Testis (tissue), 2 donors: ENCODE results near the gene MAP1B.

Experiments
- POLR2A ChIP-seq: fragments of 450-650 bp; IDR thresholded peaks from one replicate; pipeline ENCODE4 v1.6.1; 2017; ENCODE audit warnings: antibody characterized with exemption, mild to moderate bottlenecking, moderate library complexity
- TF ChIP-seq, protein P1 (sequence below), 3 experiments: fragments of 450-650 bp in 2 of 3; fragments of 200-600 bp in 1 of 3; sonication (generic) in 1 of 3; IDR thresholded peaks; one replicate each; pipeline ENCODE4 v1.5.1; 2016 to 2019; ENCODE audit warnings: antibody characterized with exemption in 3 of 3, mild to moderate bottlenecking in 2 of 3, moderate library complexity in 1 of 3

- TF ChIP-seq, protein P1, sequence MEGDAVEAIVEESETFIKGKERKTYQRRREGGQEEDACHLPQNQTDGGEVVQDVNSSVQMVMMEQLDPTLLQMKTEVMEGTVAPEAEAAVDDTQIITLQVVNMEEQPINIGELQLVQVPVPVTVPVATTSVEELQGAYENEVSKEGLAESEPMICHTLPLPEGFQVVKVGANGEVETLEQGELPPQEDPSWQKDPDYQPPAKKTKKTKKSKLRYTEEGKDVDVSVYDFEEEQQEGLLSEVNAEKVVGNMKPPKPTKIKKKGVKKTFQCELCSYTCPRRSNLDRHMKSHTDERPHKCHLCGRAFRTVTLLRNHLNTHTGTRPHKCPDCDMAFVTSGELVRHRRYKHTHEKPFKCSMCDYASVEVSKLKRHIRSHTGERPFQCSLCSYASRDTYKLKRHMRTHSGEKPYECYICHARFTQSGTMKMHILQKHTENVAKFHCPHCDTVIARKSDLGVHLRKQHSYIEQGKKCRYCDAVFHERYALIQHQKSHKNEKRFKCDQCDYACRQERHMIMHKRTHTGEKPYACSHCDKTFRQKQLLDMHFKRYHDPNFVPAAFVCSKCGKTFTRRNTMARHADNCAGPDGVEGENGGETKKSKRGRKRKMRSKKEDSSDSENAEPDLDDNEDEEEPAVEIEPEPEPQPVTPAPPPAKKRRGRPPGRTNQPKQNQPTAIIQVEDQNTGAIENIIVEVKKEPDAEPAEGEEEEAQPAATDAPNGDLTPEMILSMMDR (IDR thresholded peaks at IDR 0.05): no peak
- no peak for TF ChIP-seq POLR2A
These were observed 78.4 kb downstream of the MAP1B start for GRCh38 chr5:72185496-72186329.
